GM18858 (cell line): ENCODE data around the gene CLCN1.
"Not testable (repeated sequence)": the region's sequence is repeated elsewhere in the genome, so short reads cannot be mapped to it uniquely, and the experiment has no call there.

ENCODE experiments used
- ATAC-seq: cut with Tn5 transposase; IDR thresholded peaks from one replicate; pipeline ENCODE4 v1.9.1; 2021; ENCODE audit not compliant: unreplicated experiment

CLCN1 gene

DNA sequence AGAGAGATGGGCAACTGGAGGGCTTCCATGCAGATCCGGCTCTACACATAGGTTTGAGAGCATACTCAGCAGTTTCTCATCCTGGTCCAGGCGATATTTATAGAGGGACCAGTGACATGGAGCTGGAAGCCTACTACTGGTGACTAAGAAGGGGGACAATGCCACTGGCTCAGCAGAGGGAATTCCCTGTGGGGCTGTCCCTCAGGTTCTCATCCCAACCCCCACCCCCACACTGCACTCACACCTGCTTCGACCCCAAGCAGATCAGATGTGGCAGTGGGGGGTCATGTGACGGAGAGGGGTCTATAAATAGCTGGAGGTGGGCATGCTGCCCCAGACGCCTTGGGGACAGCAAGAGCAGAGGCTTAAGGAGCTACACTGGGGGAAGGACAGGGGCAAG, at the start of gene CLCN1:
Gene CLCN1, plus strand, starts transcription at position 336 of the 400 bp plus-strand sequence. CDS start 102 bp downstream, outside the sequence.
- no peak for ATAC-seq

DNA sequence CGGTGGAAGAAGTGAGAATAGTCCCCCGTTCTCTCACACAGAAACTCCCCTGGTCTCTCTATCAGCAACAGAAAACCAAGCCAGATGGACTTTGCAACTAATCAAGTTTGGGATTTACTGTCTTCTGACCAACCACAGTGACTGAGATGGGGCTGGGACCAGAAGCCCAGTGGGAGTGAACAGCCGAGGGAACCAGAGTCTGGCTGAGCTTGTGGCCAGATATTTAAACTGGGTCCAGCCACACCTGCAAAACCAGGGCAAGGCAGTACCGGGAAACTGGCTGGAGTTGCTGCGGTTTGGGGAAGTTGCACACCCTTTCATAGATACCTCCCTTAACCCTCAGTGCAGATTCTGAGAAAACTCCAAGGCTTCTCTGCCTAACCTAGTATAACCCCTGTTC, 46.7 kb upstream of the CLCN1 start:
- no peak for ATAC-seq

DNA sequence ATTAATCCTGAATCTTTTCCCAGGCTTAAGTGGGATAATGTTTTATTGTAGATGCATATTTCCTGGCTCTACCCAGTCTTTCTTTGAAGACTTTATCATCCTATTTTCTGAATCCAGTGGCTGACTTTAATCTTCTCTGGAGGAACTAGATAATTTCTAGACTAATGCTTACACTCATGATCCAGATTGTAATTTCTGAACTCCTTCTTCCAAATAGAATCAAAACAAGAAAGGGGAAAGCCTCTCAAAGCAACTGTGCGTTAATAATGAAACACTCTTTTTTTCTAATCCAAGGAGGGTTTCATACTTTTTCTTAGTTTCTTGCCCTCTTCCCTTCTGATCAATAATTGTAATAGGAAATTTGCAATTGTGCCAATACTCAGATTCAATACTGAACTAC, 44.7 kb upstream of the CLCN1 start:
- no peak for ATAC-seq

DNA sequence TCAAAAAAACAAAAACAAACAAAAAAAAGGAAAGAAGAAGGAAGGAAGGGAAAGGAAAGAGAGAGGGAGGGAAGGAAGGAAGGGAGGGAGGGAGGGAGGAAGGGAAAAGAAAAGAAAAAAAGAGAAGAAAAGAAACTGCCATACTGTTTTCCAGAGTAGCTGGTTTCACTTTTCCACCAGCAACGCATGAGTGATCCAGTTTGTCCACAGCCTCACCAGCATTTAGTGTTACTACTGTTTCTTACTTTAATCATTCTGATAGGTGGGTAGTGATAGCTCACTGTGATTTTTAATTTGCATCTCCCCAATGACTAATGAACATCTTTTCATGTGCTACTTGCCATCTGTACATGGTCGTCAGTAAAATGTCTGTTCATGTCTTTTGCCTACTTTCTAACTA, 43.0 kb upstream of the CLCN1 start:
- no peak for ATAC-seq

DNA sequence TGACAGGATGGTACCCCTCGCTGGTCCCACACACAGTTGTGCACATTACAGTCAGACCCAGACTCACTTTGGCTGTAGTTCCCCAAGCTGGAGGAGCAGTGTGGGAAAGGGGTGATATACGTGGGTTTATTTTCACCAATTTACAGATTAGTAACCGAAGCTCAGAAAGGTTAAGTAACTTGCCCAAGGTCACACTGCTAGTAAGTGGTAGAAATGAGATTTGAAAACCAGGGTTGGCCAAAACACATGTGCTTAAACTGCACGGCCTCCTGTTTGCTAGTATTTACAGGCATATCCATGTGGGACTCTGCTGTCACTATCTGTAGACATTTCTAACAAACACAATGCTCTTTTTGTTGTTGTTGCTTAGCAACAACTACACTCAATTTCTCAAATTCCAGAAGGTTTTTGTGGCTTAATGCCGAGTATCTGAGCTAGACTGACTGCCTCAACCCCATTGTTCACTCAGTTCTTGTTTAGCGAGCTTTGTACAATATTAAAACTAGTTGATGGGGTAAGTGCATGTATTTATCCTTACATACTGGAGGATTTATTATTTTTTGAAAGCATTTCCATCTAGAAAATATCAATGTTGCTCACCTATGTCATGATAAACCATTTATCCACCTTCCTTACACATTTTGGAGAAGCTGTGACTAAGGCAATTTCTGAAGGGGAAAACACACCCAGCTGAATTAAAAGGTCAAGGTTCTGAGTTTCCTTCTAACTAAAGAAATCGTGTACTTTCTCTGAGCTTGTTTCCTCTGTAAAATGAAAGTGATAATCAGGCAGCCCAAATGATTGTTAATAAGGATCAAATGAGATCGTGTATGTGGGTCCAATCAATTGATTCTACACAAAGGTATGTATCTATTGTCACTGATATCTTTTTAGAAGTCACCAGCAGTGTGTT, 36.5 kb upstream of the CLCN1 start:
- no peak for ATAC-seq

DNA sequence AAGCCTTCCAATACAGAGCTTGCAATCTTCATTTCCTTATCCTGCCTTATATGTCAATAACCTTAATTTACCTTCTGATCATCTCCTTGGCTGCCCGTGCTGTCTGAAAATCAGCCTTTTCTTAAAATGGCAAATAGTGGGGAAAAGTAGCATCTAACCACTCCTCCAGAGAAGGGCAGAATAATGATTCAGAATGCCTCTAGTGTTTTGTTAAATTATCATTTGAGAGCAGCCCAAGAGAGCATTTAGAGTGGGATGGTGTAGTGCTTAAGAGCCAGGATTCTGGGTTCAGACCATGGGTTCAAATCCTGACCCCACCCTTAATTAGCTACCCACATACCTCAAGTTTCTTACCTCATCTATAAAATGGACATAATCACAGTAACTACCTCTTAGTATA, 35.8 kb upstream of the CLCN1 start:
- no peak for ATAC-seq

DNA sequence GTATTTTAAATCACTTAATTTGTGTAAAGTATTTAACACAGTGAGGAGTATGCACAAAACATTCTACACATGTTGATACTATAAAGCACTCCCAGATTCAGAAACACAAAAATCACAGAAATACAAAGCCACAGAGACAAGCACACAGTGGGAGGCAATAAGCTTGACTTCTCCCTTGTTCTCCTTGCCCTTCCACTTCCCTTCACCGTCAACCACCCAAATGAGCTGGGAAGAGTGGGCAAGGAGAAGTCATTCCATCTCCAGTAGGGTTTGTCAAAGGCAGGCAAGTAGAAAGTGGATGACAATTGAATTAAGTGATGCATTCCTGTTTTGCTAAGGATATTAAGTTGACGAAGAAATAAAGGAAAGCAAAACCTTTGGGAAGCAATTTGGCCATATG, 35.3 kb upstream of the CLCN1 start:
- no peak for ATAC-seq

DNA sequence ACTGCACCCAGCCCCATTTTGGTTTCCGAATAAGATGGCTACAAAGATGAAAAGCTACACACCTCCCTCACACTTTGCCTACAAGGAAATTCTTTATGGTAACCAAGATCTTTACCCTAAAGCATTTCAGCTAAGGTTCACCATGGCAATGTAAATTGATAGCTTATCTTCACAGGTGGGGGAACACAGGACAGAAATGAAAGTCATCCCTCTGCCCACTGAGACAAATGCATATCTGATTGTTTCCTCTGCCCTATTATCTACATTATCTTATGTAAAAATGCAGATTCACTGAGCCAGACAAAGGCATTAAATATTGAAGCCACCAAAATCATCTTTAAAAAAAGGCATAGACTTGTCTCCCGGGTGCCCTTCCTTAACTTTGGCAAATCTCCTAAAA, 34.4 kb upstream of the CLCN1 start:
- no peak for ATAC-seq

DNA sequence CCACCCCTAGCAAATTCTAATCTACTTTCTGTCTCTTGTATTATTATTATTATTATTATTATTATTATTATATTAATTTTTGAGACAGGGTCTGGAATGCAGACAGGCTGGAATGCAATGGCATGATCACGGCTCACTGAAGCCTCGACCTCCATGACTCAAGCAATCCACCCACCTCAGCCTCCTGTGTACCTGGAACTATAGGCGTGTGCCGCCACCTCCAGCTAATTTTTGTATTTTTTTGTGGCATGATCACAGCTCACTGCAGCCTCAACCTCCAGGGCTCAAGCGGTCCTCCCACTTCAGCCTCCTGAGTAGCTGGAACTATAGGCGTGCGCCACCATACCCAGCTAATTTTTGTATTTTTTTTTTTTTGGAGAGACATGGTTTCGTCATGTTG, 33.8 kb upstream of the CLCN1 start:
- no peak for ATAC-seq

DNA sequence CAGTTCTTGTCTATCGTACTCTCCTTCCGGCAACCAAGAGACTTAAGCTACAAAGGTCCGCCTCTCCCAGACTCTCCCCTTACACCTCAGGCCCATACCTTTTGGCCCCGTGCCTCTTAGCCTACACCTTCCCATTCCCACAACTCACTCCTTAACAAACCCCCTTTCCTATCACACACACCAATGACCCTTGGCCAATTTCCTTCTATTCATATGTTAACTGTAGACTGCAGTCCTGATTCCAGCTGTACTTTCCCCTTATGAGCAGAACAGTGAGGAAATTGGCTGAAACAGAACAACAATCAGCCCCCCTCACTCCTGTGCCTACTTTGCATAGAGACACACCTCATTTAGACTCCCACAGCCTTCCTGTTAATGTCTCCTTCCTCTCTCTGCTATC, 32.5 kb upstream of the CLCN1 start:
- ATAC-seq: no peak

DNA sequence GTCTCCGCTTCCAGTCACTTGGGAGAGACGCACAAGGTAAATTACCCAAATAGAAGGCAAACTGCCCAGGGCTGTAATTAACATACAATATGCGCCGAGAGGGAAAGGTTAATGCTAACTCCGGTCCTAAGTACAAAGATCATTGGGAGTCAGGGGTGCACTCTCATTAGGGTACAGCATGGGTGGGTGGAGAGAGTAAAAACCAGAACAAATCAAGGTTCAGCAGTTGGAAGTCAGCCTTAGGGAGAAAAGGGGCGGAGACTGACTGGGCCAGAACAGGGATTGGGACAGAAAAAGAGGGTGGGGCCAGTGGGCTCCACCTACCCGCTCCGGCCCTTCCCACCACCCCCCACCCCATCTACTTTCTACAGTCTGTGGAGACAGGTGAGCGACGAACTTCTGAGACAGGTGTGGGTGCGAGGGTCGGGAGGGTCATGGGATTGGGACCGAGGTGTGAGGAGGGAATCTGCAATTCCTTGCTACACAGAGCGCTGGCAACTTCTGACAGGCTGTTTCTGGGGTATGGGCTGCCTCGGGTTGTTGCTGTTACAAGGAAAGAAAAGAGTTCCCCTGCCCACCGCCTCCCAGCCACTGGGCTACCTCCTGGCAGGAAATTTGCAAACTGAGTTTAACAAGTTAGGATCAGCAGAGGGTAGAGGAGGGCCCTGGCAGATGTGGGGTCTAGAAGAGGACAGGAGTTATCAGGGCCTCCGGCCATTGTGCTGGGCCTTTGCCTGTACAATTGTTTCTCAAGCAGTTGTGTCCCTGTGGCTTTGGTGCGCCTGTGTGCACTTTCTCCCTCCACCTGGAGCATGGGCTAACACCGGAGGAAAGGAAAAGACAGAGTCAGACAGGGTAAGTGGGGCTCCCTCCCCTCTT, 31.1 kb upstream of the CLCN1 start, which contains the start of gene TMEM139:
Gene TMEM139, plus strand, starts transcription at position 368 of the 879 bp plus-strand sequence. CDS start 1,000 bp downstream, outside the sequence.
- no peak for ATAC-seq

DNA sequence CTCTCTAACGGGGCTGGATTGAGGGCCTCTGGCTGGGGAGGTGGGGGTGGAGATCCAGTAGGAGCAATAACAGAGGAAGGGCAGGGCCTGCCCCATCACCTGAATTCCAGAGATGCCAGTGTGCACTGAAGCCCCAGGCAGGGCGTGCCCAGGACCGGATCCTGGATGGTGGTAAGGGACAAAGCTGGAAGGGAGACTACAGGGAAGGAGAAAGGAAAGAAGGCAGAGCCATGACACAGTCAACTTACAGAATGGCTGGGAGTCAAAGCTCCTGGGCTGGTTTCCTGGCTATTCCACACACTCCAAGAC, 30.5 kb upstream of the CLCN1 start:
- no peak for ATAC-seq

DNA sequence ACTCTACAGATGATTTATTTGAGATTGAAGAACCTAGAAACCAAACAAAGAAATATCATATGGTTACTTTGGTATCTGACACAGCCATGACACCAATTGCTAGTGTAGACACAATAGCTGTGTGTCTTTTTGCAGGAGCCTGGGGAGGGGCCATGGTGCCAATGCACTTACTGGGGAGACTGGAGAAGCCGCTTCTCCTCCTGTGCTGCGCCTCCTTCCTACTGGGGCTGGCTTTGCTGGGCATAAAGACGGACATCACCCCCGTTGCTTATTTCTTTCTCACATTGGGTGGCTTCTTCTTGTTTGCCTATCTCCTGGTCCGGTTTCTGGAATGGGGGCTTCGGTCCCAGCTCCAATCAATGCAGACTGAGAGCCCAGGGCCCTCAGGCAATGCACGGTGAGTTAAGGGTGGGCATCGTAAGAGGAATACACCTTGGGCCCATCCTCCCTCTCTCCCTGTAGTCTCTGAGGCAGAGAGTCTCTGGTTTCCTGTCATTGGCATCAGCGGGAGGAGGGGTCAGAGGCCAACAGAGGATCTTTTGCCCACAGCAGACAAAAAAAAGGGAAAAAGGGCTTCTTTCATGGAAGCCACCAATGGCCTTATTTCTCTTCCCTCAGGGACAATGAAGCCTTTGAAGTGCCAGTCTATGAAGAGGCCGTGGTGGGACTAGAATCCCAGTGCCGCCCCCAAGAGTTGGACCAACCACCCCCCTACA, 29.9 kb upstream of the CLCN1 start:
- no peak for ATAC-seq

DNA sequence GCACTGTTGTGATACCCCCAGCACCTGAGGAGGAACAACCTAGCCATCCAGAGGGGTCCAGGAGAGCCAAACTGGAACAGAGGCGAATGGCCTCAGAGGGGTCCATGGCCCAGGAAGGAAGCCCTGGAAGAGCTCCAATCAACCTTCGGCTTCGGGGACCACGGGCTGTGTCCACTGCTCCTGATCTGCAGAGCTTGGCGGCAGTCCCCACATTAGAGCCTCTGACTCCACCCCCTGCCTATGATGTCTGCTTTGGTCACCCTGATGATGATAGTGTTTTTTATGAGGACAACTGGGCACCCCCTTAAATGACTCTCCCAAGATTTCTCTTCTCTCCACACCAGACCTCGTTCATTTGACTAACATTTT, 29.4 kb upstream of the CLCN1 start:
- no peak for ATAC-seq

DNA sequence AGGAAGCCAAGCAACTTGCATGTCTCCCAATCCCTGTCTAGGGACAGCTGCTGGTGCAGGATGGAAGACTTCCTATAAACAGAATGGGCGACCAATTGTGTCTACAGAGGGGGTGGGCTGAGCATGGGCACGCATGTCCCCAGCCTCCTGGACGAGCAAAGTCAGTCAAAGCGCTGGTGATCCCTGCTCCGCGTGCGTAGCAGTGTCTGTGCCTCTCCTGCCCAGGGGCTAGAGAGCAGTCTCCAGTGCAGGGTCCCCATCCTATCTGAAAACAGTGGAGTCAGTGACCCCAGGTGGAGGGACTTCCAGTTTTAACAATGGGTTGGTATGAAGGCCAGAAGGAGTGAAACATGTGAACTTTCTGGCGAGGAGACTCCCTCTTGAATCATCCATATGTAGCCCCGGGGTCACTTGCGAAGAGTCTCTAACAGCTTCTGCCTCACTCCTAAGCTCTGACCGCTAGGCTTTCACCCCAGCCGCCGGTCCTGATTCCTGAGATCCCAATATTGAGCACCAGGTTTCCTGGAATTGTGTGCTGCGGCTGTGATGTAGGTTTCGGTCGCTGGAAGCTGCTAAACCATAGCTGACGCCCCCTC, 28.5 kb upstream of the CLCN1 start:
- ATAC-seq: no peak

DNA sequence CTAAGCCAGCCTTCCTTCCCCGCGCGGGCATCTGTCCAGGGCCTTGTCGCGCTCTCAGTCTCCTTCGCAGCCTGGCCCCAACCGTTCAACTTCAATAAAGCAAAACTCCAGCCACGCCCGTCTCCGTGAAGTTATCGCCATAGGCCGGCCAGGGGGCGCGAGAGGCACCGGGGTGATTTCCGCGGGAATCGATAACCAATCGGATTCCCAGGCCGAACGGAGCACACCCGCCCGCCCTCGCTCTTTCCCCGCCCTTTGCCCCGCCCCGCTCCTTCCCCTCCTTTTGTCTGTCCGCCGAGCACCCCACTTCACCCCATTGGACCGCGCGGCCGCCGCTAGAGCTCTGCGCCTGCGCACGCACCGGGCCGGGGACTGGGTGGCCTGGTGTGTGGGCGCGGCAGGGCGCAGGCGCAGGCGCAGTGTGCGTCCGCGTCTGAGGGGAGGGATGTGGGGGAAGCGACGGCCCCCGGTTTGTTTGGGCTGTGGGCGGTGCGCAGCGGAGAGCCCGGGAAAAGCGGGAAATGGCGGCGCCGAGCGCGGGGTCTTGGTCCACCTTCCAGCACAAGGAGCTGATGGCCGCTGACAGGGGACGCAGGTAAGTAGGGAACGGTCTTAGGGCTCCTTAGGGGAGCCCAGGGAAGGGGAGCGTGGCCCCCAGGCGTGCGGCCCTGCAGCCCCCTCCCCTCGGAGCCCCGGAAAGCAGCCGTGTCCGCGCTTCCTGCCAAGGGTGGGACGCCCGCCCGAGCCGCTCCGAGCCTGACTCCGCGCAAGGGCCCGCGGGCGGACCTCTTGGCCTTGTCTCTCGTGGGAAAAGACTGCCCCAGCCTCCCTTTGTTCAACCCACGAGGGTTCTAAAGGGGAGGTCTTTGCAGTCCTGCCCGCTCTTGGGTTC, 27.7 kb upstream of the CLCN1 start, which contains the start of gene CASP2:
Gene CASP2, plus strand, starts transcription at position 417 of the 892 bp plus-strand sequence. Its CDS starts 105 bp downstream, at position 522.
- peak; percentile 77 for ATAC-seq

DNA sequence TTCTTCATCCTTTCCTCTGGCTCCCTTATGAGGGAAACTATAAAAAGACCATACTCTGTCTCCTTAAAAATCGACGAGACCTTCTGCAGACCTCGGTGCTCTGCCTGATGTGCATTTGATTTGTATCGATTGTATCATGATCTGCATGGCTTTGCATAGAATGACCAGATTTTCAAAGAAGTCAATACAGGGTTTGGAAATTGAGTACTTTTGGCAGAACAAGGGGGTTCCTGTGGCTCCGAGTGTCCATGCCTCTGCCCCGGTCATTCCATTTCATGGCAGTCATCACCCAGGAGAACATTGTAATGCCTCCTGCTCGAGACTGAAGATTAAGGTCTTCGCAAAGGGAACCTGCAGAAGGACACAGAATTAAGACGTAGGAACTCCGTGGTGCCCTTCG, 27.1 kb upstream of the CLCN1 start:
- ATAC-seq: no peak

DNA sequence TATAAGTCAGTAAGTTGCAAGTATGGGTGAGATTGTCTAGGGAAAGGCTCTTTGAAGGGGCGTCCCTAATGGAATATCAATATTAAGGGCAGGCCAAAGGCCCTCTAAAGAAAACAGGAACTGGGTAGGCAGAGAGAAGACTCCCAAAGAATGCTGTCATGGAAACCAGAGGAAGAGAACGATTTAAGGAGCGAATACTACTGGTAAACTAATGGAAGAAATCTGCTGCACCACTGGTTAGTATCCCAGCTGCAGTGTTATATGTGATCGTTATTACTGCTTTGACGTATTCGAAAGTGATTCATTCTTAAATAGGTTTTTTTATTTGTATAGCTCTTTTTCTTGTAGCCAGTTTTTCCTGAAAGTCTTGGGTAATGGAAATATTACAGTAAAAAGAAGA, 26.5 kb upstream of the CLCN1 start:
- ATAC-seq: no peak

DNA sequence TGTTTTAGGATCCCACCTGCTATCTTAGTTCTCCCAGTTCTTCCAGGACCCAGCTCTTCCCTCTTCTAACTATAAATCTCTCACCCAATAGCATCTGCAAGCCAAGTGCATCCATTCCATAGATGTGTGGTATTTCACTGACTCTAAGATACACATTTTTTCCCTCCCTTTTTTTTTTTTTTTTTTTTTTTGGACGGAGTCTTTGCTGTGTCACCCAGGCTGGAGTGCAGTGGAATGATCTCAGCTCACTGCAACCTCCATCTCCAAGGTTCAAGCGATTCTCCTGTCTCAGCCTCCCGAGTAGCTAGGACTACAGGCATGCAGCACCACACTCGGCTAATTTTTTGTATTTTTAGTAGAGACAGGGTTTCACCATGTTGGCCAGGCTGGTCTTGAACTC, 26.0 kb upstream of the CLCN1 start:
- ATAC-seq: not testable (repeated sequence)

DNA sequence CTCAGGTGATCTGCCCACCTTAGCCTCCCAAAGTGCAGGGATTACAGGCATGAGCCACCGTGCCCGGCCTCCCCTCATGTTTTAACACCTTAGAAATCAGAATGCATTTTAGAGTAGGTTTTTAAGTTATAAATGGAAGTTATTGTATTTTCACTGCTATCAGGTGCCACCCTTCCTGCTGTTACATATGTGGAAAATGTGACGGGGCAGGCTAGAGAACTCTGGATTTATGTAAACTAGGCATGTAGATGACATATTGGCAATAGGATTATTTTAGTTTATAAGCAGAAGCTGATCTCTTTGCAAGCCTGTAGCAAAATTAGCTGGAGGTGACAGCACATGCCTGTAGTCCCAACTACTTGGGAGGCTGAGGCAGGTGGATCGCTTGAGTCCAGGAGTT, 25.6 kb upstream of the CLCN1 start:
- no peak for ATAC-seq
